ENCODE data around the gene TRIO. TPM values are rescaled to one million over a fixed set of nuclear protein-coding genes. Genes with fewer than 3 reads are reported as not detected.

Gene TRIO
- total RNA-seq, 1 donor from 2014 or later = 163 TPM

GRCh38 chr5:14179446-14179845 is 36.3 kb downstream of the TRIO start:
- no peak overlapping the region for H3K4me3 Mint-ChIP-seq (ENCODE audit: low read depth)
- no peaks in the 10 kb centered on the region for H3K27me3 Mint-ChIP-seq
- H3K9me3 Mint-ChIP-seq (ENCODE audit: low read depth) = no peaks in the 10 kb centered on the region
- no peak for DNase-seq (ENCODE audit: low spot score, unreplicated experiment)
- peaks cover 35% of the 10 kb centered on the region for H3K4me1 Mint-ChIP-seq (ENCODE audit: low read depth)
- TF ChIP-seq, protein P1, sequence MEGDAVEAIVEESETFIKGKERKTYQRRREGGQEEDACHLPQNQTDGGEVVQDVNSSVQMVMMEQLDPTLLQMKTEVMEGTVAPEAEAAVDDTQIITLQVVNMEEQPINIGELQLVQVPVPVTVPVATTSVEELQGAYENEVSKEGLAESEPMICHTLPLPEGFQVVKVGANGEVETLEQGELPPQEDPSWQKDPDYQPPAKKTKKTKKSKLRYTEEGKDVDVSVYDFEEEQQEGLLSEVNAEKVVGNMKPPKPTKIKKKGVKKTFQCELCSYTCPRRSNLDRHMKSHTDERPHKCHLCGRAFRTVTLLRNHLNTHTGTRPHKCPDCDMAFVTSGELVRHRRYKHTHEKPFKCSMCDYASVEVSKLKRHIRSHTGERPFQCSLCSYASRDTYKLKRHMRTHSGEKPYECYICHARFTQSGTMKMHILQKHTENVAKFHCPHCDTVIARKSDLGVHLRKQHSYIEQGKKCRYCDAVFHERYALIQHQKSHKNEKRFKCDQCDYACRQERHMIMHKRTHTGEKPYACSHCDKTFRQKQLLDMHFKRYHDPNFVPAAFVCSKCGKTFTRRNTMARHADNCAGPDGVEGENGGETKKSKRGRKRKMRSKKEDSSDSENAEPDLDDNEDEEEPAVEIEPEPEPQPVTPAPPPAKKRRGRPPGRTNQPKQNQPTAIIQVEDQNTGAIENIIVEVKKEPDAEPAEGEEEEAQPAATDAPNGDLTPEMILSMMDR (IDR thresholded peaks at IDR 0.05; ENCODE audit: unreplicated experiment) = no peak
- no peaks in the 10 kb centered on the region for H3K36me3 Mint-ChIP-seq (ENCODE audit: insufficient read depth)
- no peak overlapping the region for H3K27ac Mint-ChIP-seq

DNA sequence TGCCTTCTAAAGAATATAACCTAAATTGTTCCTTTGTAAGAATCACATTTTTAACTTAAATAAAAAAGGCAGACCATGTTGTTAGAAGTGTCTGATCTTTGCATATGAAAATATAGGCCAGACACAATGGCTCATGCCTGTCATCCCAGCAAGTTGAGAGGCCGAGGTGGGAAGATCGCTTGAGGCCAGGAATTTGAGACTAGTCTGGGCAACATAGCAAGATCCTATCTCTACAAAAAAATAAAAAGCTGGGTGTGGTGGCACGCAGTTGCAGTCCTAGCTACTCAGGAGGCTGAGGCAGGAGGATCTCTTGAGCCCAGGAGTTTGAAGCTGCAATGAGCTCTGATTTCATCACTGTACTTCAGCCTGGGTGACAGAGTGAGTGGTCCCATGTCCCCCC is 37.3 kb downstream of the TRIO start:
- H3K4me1 Mint-ChIP-seq (ENCODE audit: low read depth) = peaks cover 36% of the 10 kb centered on the region

DNA sequence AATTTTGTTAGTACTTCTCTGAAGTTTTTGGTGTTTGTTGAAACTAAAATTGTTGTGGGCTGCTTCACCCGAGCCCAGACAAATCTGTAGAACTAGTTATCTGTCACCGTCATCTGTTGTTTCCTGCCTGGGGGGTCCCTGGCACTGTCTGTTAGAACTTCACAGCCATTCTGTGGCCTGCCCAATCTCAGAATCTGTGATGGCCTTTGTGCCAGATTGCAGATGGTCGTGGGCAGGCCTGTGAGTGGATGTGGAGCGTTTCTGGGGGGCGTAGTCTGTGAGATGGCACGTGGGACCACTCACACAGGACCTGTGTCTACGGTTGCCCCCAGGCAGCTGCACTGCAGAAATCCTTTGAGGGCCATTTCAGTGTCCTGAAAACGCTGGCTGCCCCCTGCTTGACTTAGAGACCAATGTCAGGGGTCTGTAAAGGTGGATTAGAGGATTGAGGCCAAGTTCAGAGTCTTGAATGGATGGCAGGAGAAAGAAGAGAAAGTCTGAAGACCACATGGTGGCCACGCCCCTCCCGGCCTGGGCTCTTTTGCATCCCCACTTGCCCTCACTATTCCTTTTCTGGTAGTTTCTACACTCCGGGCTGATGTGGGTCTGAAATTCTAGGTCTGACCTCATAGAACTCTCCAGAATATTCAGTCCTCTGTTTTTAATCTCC is 38.3 kb downstream of the TRIO start:
- Mint-ChIP-seq H3K9me3 (ENCODE audit: low read depth) (no peaks in the 10 kb centered on the region), H3K27me3 (no peaks in the 10 kb centered on the region), H3K36me3 (ENCODE audit: insufficient read depth) (no peaks in the 10 kb centered on the region), H3K4me1 (ENCODE audit: low read depth) (peaks cover 36% of the 10 kb centered on the region), H3K27ac (no peak overlapping the region), H3K4me3 (ENCODE audit: low read depth) (no peak overlapping the region)
- TF ChIP-seq, protein P1 (IDR thresholded peaks at IDR 0.05; ENCODE audit: unreplicated experiment) = no peak
- DNase-seq (ENCODE audit: low spot score, unreplicated experiment) = no peak

More for the DNA sequence above, 37.3 kb downstream of the TRIO start:
- Mint-ChIP-seq H3K27ac (no peak overlapping the region), H3K27me3 (no peaks in the 10 kb centered on the region), H3K36me3 (ENCODE audit: insufficient read depth) (no peaks in the 10 kb centered on the region), H3K9me3 (ENCODE audit: low read depth) (no peaks in the 10 kb centered on the region), H3K4me3 (ENCODE audit: low read depth) (no peak overlapping the region)
- DNase-seq (ENCODE audit: low spot score, unreplicated experiment) = no peak
- TF ChIP-seq, protein P1 (IDR thresholded peaks at IDR 0.05; ENCODE audit: unreplicated experiment) = no peak

DNA sequence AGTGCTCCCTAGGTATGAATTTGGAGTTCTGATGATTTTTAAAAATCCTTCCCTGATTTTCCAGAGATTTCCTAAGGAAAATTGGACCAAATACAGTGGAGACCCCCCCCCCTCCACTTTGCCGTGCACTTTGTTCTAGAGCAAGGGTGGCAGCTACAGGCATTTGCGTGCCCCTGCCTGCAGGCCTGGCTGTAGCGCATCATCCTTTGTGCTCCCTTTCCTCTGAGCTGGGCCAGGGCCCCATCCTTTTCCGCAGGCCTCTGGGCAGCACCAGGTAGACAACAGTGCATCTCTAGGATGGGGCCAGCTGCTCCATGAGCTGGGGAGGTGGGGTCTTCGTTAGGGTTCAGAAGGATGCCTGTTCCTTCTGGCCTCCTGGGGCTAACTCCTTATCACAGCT is 39.6 kb downstream of the TRIO start:
- Mint-ChIP-seq H3K27me3 (no peaks in the 10 kb centered on the region), H3K27ac (no peak overlapping the region), H3K36me3 (ENCODE audit: insufficient read depth) (no peaks in the 10 kb centered on the region), H3K4me3 (ENCODE audit: low read depth) (no peak overlapping the region), H3K4me1 (ENCODE audit: low read depth) (peaks cover 34% of the 10 kb centered on the region), H3K9me3 (ENCODE audit: low read depth) (no peaks in the 10 kb centered on the region)
- TF ChIP-seq, protein P1 (IDR thresholded peaks at IDR 0.05; ENCODE audit: unreplicated experiment) = no peak
- DNase-seq (ENCODE audit: low spot score, unreplicated experiment) = no peak

- TF ChIP-seq, protein P1 (IDR thresholded peaks at IDR 0.05; ENCODE audit: unreplicated experiment) = no peak
- no peaks in the 10 kb centered on the region for H3K36me3 Mint-ChIP-seq (ENCODE audit: insufficient read depth)
- H3K4me3 Mint-ChIP-seq (ENCODE audit: low read depth) = no peak overlapping the region
- no peaks in the 10 kb centered on the region for H3K9me3 Mint-ChIP-seq (ENCODE audit: low read depth)
- no peak for DNase-seq (ENCODE audit: low spot score, unreplicated experiment)
- H3K27ac Mint-ChIP-seq = peak overlapping the region; percentile 11
- H3K27me3 Mint-ChIP-seq = no peaks in the 10 kb centered on the region
- H3K4me1 Mint-ChIP-seq (ENCODE audit: low read depth) = peaks cover 30% of the 10 kb centered on the region
Observed at GRCh38 chr5:14183187-14183939, 40.2 kb downstream of the TRIO start.

All from progenitor cell of endocrine pancreas (in vitro differentiated cells).